K562 (cell line): ENCODE results near the gene ECE2. TPM values are rescaled to one million over a fixed set of nuclear protein-coding genes. Genes with fewer than 3 reads are reported as not detected.

Source experiments
- ATF6 ChIP-seq: sonication (generic); formaldehyde crosslinking; IDR thresholded peaks from 2 replicates; pipeline ENCODE4 v1.4.0; 2020; ENCODE audit warnings: mild to moderate bottlenecking, missing genetic modification reagents
- CBFB ChIP-seq: sonication (generic); formaldehyde crosslinking; IDR thresholded peaks from 2 replicates; pipeline ENCODE4 v1.4.0; 2020; ENCODE audit warnings: mild to moderate bottlenecking, missing genetic modification reagents
- ELF2 ChIP-seq: fragments of 250-450 bp; sonication (Bioruptor Pico); IDR thresholded peaks from 2 replicates; pipeline ENCODE4 v1.5.0; 2021; ENCODE audit warnings: mild to moderate bottlenecking
- HCFC1 ChIP-seq: IDR thresholded peaks from 2 replicates; pipeline ENCODE4 v1.6.1; 2012; ENCODE audit warnings: low read depth, low read length, improper control_type of control experiment
- KLF16 ChIP-seq: IDR thresholded peaks from 2 replicates; pipeline ENCODE4 v1.6.1; 2016; ENCODE audit warnings: antibody characterized with exemption
- MBD1 ChIP-seq: fragments of 250-450 bp; sonication (Bioruptor Pico); IDR thresholded peaks from 2 replicates; pipeline ENCODE4 v1.8.0; 2022; ENCODE audit warnings: inconsistent platforms
- PYGO2 ChIP-seq: fragments of 450-650 bp; IDR thresholded peaks from 2 replicates; pipeline ENCODE4 v1.6.1; 2016; ENCODE audit warnings: mild to moderate bottlenecking, missing genetic modification characterization, moderate library complexity, missing compliant biosample characterization
- TEAD4 ChIP-seq, 2 experiments: sonication (generic) in 1 of 2; formaldehyde crosslinking in 1 of 2; IDR thresholded peaks; 2 replicates each; pipeline versions ENCODE4 v1.6.1 to v1.8.0; 2012 to 2022; ENCODE audit warnings: borderline replicate concordance in 1 of 2, inconsistent platforms in 1 of 2, low read length in 1 of 2, mild to moderate bottlenecking in 1 of 2, missing genetic modification reagents in 1 of 2
- ZBTB11 ChIP-seq, 3 experiments: fragments of 200-800 bp in 1 of 3; fragments of 250-450 bp in 1 of 3; fragments of 450-650 bp in 1 of 3; sonication (Bioruptor Pico) in 1 of 3; sonication (Bioruptor generic) in 1 of 3; formaldehyde crosslinking in 1 of 3; IDR thresholded peaks; 2 replicates each; pipeline versions ENCODE4 v1.6.1 to v1.8.0; 2016 to 2022; ENCODE audit warnings: mild to moderate bottlenecking in 2 of 3, missing genetic modification characterization in 2 of 3, missing compliant biosample characterization in 1 of 3, moderate library complexity in 1 of 3
- ZBTB8A ChIP-seq: fragments of 450-650 bp; IDR thresholded peaks from 2 replicates; pipeline ENCODE4 v1.6.1; 2018; ENCODE audit warnings: mild to moderate bottlenecking, moderate library complexity; ENCODE audit not compliant: partially characterized antibody
- ZFP36 ChIP-seq: fragments of 150-350 bp; IDR thresholded peaks from 2 replicates; pipeline ENCODE4 v1.6.1; 2018; ENCODE audit warnings: low read length, low read depth; ENCODE audit not compliant: partially characterized antibody
- ZNF24 ChIP-seq: fragments of 450-650 bp; IDR thresholded peaks from 2 replicates; pipeline ENCODE4 v1.6.1; 2016
- ZNF277 ChIP-seq: fragments of 250-450 bp; sonication (Bioruptor Pico); IDR thresholded peaks from 2 replicates; pipeline ENCODE4 v1.8.0; 2022; ENCODE audit warnings: inconsistent platforms, mild to moderate bottlenecking, moderate library complexity, borderline replicate concordance
- ZNF311 ChIP-seq: fragments of 250-450 bp; sonication (Bioruptor Pico); IDR thresholded peaks from 2 replicates; pipeline ENCODE4 v1.4.0; 2020; ENCODE audit warnings: mild to moderate bottlenecking, moderate library complexity
- ZNF384 ChIP-seq: IDR thresholded peaks from 2 replicates; pipeline ENCODE4 v1.6.1; 2012; ENCODE audit warnings: low read depth, low read length, improper control_type of control experiment
- ZNF449 ChIP-seq: fragments of 250-450 bp; sonication (Bioruptor Pico); IDR thresholded peaks from 2 replicates; pipeline ENCODE4 v1.8.0; 2022; ENCODE audit warnings: moderate library complexity, mild to moderate bottlenecking, inconsistent platforms
- polyA plus RNA-seq, 8 experiments: library from polyadenylated mRNA; depleted of rRNA in 4 of 8; stranded (reverse) in 5 of 8; unstranded in 3 of 8; fragments of >200 nt; fragmentation: Nextera tagmentation in 2 of 8; fragmentation: Illumina TruSeq in 1 of 8; extraction: Ambion mirVana in 2 of 8; extraction: Trizol in 1 of 8; gene quantifications; 2 replicates each; pipeline versions ENCODE4 v1.2.1 to v1.2.3, GENCODE V29; 2011 to 2014; ENCODE audit warnings: inconsistent platforms in 1 of 8, missing spikeins in 1 of 8
- total RNA-seq, 7 experiments: library from RNA; depleted of rRNA in 6 of 7; stranded (reverse); fragments of >200 nt in 6 of 7; fragmentation: Illumina TruSeq in 2 of 7; extraction: Trizol in 2 of 7; gene quantifications; 2 replicates each; pipeline versions ENCODE4 v1.2.1 to v1.2.3, GENCODE V29; 2011 to 2021; ENCODE audit warnings: low replicate concordance in 1 of 7

ECE2 gene
- total and polyA plus RNA-seq, 9 of the 15 experiments (the other 6 are each of a cell fraction or from before 2014, with no cell fraction given), result not detected

- TF ChIP-seq ZNF449 (CRISPR knock-in tag) (no peak), ZBTB8A (no peak), ZNF277 (CRISPR knock-in tag) (no peak), ZFP36 (no peak), PYGO2 (tag) (no peak), ATF6 (CRISPR knock-in tag) (no peak), ZNF311 (CRISPR knock-in tag) (no peak), HCFC1 (no peak), CBFB (0 out of 2 replicates have a peak, but pooled peaks have one; percentile 39), ZBTB11 (CRISPR knock-in tag; IDR thresholded peaks at IDR 0.05) (peak in 1 of 3 experiments; percentile 72; a peak in 2 of 6 replicates), ELF2 (CRISPR knock-in tag) (no peak), KLF16 (no peak), ZNF24 (no peak), TEAD4 (IDR thresholded peaks at IDR 0.05; ENCODE audit: low read length) (no peak), TEAD4 (CRISPR knock-in tag; IDR thresholded peaks at IDR 0.05; ENCODE audit: borderline replicate concordance) (no peak), MBD1 (CRISPR knock-in tag) (no peak), ZNF384 (no peak)
Measured at GRCh38 chr3:184314700-184315542, 39.1 kb downstream of the ECE2 start (continued).
